G401 (cell line): Measurements from ENCODE around the gene RC3H1. TPM values are rescaled to one million over a fixed set of nuclear protein-coding genes. Genes with fewer than 3 reads are reported as not detected.

Experiments used
- DNase-seq: peaks from one replicate; pipeline ENCODE4 v3.0.0-alpha.2; 2015; ENCODE audit warnings: low spot score
- in situ Hi-C: cut with HindIII; loops from 2 replicates; pipeline ENCODE4 v1.10.0; 2016; ENCODE audit warnings: low sequenced_read_pairs, mixed read lengths
- total RNA-seq: library from RNA; depleted of rRNA; stranded (reverse); fragments of >200 nt; shearing (Covaris generic); gene quantifications from 2 replicates; pipeline ENCODE4 v1.2.3, GENCODE V29; 2014; rRNA removed

The RC3H1 gene
- total RNA-seq, 1 experiment from 2014 or later = 15.4 TPM

- DNase-seq = no peak
- in situ Hi-C loops = no loop called here
Measured at GRCh38 chr1:173900427-173900826, 121.7 kb downstream of the RC3H1 start.

GRCh38 chr1:173894189-173894588 lies 128.0 kb downstream of the RC3H1 start:
- DNase-seq = no peak
- in situ Hi-C loops = no loop called here

DNA sequence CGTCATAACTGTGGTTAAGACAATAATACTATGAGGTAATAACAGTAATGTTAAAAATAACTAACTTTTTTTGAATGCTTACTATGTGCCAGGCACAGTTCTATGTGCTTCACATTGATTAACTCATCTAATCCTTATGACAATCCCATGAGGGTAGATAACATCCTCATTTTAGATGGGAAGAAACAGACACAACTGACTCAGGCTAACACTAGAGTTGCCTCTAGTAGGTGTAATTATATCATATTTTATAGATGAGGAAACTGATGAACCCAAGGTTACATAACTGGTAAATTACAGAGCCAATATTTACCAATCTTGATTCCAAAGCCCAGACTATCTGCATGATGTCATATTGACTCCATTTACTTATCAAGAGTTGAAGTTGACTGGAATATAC lies 128.5 kb downstream of the RC3H1 start:
- no peak for DNase-seq
- in situ Hi-C loops = no loop called here

GRCh38 chr1:173889885-173890284 lies 132.3 kb downstream of the RC3H1 start:
- in situ Hi-C loops = no loop called here
- DNase-seq = no peak

DNA sequence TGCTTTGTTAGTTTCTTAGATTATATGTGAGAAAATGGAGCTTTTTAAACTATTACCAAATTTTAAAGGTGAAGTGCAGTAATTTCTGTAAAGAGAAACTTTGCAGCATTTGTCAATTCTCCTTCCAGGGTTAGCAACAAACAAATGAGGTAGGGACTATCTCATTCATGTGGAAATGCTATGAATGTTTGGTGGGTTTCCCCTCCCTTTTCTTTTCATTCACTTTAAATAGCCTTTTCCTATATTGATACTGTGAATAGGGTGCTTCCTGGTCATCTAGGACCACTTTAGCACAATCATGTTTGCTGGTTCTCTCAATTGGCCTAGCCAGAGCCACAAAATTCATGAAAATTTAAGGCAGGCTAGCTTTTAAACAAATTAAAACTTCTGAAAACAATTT lies 133.4 kb downstream of the RC3H1 start:
- in situ Hi-C loops = no loop called here
- no peak for DNase-seq

DNA sequence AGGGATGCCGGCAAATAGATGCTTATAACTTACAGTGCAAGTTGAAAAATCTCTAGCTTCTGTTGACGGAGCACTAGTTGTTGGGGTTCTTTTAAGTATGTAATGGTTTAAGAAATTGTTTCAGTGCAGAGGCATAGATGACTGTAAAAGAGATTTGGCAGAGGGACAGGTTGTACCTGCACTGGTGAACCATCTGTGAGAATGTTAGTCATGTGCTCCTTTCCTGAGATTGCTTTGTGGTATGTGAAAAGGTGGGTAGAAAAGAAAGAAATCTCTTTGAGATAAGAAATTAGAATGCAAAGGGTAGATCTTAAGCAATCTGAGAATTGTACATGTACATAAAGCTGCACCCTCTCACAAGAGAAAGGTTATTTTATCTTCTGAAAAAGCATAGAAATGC lies 134.5 kb downstream of the RC3H1 start:
- in situ Hi-C loops = no loop called here
- DNase-seq = no peak

- in situ Hi-C loops = no loop called here
- DNase-seq = no peak
Measured at GRCh38 chr1:173886746-173887611, 135.2 kb downstream of the RC3H1 start.

GRCh38 chr1:173884701-173885100 lies 137.5 kb downstream of the RC3H1 start:
- DNase-seq = no peak
- in situ Hi-C loops = no loop called here

Other genes with a start within 250 kb of the RC3H1 start
- gene DARS2, start 197.7 kb downstream of the RC3H1 start, total RNA-seq = 36.5 and 40.1 TPM in 2 replicates
- 19.0 and 32.2 TPM in 2 replicates for gene CENPL, start 197.5 kb downstream of the RC3H1 start, total RNA-seq
- 490 and 492 TPM in 2 replicates for gene GAS5, start 154.4 kb downstream of the RC3H1 start, total RNA-seq
- gene ZBTB37, start 154.0 kb downstream of the RC3H1 start, total RNA-seq = 2.3 and 5.2 TPM in 2 replicates
- not detected in 2 replicates for gene SERPINC1, start 105.0 kb downstream of the RC3H1 start, total RNA-seq
- 17.0 and 23.3 TPM in 2 replicates for gene RABGAP1L, start 137.2 kb upstream of the RC3H1 start, total RNA-seq